HuH-7.5 (cell line): Measurements from ENCODE around the gene DIS3L.
"Not testable (repeated sequence)": the region's sequence is repeated elsewhere in the genome, so short reads cannot be mapped to it uniquely, and the experiment has no call there.

Experiments
- DNase-seq: peaks from one replicate; pipeline ENCODE4 v3.0.0; 2011; ENCODE audit warnings: low spot score

The DIS3L gene

DNA sequence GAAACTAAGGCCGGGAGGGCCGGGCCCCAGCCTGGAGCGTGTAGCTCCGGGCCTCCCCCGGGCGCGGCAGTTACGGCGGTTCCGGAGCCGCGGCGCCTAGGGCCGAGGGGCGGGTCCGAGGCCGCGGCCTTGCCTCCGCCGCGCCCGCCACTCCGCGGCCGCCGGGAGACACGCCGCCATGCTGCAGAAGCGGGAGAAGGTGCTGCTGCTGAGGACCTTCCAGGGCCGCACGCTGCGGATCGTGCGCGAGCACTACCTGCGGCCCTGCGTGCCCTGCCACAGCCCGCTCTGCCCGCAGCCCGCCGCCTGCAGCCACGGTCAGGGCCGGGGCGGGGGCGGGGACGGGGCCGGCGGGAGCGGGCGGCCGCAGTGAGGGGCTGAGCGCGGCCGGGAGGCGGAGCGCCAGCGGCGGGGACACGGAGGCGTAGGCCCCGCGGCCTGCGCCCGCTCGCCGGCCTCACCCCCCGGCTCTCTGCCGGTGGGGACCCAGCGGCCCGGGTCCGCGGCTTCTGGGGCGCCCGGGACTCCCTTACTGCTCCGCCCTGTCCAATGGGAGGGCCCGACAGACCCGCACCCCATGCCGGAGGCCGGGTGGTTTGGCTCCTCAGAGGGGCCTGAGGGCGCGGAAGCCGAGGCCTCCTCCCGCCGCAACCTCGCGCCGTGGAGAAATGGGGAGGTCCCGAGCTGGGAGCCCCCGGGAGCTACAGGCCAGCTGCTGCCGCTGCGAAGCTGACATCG, at the start of gene DIS3L:
Gene DIS3L (plus strand): TSS at position 150 of the 738 bp plus-strand sequence. CDS start 29 bp downstream, at position 179.
- DNase-seq: peak; percentile 77

DNA sequence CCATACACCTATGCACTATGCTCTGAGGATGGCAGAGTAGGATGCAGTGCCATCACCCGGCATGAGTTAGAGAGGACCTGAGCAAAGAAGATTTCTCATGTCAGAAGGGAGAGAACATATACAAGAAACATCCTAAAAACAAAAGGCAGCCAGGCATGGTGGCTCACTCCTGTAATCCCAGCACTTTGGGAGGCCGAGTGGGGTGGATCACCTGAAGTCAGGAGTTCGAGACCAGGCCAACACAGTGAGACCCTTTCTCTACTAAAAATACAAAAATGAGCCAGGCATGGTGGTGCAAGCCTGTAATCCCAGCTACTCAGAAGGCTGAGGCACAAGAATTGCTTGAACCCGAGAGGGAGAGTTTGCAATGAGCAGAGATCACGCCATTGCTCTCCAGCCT, 47.5 kb upstream of the DIS3L start:
- DNase-seq: not testable (repeated sequence)

DNA sequence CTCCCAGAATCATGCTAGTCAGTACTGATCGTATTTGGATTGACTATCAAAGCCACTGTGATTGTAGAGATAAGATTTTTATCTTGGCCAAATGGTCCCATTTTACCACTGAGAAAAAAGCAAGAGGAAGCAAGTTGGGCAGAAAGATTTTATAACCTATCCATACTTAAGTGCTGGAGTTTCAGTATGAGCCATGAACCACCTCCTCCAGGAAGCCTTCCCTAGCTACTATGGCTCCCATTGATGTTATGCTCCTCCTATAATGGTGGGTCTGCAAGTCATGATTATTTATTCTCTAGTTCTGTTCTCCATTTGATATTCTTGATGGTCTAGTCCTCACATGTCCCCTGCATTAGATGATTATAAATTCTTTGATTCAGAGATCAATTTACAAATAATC, 46.4 kb upstream of the DIS3L start:
- no peak for DNase-seq

DNA sequence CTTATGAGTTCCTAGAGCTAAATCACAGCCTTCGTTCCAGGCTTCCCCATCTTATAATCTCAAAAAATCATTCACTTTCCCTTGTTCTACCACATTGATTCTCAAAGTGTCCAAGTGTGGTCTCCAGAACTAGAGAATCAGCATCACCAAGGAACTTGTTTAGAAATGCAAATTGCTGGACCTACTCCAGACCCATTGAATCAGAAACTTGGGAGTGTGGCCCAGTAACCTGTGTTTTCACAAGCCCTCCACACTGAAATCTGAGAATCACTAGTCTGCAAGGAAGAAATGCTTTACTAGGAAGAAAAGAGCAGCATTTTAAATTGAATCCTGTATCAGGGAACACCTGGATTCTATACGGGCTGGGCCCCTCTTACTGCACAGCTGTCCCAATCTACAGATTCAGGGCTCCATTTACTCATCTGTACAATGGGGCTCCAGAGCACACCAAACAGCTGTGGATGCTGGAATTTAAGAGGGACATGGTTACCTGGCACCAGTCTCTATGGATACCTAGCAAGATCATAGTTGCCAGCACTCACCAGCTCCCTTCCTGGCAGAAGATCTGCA, 43.7 kb upstream of the DIS3L start:
- DNase-seq: no peak

DNA sequence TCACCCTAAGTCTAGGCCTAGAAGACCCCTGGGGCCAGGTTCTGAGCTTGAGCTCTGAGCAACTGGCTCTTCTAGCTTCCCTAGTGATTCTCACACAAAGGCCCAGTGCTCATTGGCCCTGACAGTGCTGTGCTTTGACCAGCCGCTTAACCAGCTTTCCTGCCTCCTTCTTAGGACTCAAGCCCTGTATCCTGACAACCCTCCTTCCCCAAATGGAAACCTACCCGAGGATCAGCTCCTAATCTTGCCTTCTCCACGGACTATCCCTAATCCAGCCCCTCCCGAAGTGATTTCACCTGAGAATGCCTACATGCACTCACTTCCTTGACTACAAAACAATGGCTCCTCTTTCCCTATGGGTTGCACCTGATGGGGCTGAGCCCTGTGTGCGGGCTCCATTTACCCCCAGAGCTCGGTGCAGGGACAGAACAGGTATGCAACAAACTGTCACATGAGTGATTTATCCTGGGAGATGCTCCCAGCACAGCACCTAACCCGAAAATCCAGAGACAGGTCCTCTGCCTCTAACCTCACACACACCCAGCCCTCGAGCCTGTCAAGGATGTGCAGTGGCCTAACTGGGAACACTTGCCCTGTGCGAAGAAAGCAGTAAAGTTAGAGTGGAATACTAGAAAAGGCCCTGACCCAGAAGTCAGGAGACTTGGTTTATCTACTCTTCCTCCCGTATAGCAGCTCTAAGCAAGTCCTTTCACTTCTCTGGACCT, 42.1 kb upstream of the DIS3L start:
- DNase-seq: no peak

DNA sequence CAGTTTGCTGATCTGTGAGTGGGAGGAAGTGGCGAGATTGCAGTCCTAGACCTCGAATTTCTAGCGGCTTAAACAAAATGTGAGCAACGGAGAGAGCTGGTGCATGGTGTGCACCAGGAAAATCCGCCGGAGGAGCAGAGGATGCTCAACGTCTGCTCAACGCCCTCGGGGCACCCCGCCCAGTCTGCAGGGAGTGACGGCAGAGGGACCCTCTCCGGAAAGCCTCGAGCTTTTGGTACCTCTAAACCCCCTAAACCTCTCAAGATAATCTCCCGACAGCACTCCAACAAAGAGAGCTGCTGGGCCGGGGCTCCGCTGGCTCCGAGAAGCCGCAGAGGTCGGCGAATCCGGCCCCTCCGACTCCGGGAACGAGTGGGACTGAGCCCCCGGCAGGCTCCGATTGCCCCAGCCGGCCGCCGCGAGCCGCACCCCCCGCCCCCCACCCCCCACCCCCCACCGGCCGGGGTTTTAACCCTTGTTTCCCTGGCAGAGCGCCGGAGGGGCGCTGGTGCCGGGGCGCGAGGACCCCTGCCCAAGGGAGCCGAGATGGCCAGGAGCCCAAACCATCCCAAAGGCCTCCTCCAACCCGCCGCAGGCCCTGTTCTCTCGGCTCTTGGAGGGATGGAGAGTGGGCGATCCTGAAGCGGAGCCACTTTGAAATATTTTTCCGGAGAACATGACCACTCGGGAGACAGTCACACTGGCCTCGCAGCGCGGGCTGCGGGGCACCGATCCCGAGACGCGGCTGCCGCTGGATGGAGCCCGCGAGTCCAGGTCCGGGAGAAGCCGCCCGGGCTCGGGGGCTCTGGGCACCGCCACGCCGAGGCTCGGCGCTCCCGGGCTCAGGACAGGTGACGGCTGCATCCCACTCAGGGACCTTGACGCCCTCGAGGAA, 41.3 kb upstream of the DIS3L start:
- peak; percentile 97 for DNase-seq

DNA sequence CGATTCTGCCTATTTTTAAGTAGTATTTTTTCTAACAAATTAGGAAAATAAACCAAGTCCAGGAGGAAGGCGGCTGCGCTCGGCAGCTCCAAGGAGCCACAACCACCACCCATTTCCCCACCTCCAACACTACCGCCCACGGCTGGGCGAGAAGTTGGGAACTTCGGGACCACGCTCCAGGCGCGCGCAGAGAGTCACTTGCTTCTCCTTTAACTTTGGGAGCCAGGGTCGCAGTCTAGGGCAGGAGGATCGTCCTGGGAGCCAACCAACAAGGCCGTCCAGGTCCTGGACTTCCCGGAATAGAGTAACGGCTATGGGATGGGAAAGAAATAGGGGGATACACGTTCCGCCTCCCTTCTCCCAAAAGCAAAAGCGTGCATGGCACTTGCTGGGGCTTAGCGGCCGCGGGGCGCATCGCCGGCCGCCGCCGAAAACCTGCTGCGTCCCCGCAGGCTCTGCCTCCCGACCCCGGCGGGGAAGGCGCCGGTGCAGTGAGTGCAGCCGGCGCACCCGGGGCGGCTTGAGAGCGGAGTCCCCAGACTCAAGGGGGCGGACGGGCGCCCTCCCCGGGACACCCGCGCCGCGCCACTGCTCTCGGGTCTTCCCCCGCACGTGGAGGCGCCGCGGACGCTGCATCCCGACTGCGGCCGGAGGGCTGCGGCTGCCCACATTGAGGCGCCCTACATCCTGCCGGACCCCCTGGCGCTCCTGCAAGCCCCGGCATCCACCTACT, 40.5 kb upstream of the DIS3L start:
- DNase-seq: peak; percentile 74

DNA sequence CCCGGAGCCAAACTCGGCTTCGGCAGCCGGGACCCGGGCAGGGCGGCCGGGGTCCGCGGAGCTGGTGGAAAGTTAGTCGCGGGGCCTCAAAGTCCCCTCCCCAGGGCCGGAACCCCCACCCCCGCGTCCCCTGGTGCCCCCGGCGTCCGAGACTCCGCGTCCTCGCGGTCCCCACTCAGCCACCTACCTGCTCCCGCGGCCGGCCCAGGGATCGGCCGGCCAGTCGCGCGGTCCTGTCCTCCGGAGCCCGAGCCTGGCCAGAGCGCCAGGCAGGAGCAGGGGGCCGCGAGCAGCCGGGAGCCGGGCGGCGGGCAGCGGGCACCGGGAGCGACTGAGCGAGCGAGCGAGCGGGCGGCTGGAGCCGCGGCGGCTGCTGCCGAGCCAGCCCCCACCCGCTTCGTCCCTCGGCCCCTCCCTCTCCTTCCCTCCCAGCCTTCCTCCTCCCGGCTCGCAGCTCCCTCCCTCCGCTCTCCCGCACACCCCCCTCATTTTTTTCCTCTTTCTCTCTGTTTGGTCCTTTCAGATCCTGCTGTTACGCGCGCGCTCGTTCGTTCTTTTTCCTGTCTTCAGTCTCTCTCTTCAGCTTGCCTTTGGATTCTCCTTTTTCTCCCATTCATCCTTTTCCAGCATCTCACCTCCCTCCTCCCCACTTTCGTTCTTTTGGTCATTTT, 39.8 kb upstream of the DIS3L start, which contains the start of gene MEGF11:
Gene MEGF11 (minus strand): TSS at position 333 of the 671 bp plus-strand sequence. CDS start 125,347 bp downstream, outside the sequence.
- DNase-seq: peak; percentile 70

DNA sequence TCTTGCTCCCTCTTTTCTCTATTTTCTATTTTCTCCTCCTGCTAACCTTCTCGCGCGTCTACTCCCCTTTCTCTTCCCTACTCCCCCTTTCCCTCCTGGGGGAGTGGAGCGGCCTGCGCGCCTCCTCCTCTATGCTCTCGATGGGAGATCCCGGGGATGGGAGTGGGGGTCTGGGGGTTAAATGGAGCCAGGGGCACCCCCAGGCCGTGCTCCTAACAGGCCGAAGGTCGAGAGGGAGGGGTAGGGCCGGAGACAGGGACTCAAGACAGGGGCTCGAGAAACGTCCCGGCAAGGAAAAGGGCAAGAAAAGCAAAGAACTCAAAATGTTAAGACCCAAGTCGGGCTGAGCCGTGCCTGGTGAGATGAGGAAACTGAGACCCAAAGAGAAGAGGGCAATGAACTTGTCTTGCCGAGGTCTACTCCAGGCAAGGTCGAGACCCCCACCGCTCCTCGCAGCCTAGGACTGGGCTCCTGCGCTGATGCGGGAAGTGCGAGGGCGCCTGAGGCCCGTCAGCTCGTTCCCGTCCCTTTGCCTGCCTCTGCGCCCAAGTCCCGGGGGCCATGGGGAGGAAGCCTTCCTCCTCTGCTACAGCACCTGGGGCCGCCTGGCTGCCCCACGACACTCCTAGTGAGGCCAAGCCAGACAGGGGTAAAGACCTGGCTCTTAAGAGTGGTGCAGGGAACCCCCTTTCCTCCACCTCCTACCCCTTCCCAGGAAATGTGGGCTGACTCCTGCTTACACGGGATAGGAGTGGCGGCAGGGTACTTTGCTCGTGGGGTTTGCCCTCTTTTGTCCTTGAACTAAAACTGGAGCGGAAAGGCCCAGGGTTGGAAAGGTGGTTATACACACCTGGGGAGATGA, 39.0 kb upstream of the DIS3L start:
- no peak for DNase-seq

DNA sequence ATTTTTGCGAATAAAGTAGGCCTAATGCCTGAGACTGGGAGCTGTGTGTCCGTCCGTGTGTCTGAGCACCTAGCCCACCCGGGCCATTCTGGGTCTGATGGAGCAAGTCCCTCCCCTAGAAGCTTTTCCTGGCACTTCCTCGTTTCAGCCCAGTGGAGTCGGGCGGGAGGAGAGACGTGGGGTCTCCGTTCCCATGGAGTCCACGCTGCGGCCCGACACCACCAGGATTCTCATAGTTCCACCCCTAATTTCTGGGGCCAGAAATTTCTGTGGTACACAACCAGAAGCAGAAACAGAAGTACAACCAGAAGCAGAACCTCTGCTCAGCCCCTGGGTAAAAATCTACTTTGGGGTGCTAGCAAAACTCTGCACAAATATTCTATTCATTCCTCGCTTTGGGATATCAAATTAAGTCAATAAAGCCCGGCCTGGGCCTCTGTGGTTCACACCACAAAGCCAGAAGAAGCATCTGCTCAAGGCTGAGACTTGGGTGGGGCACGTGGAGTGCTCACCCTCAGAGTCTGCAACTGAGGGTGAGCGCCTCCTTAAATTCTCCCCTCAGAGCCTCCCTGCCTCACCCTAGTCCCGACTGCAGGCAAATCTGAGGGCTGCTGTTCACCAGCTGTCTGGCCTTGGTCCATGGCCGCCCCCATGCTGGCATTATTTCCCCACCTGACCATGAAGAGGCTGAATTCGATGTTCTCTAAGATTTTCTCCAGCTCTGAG, 38.3 kb upstream of the DIS3L start:
- DNase-seq: no peak

DNA sequence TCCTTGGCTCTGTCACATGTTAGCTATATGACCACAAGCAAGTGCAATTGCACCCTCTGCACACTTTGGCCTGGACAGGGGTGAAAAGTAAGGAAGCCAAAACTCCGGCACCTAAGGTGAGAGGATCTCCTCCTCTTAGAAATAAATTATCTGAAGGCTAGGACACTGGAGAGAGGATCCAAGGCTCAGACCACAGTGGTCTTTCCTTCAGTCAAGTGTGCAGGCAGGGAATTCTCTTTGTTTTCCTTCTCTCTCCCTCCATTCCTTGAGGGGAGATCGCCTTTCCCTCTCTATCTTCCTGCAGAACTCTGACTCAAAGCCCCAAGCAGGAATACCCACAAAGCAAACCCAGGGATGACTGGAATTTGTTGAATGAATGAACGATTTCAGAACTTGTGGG, 36.7 kb upstream of the DIS3L start:
- no peak for DNase-seq

DNA sequence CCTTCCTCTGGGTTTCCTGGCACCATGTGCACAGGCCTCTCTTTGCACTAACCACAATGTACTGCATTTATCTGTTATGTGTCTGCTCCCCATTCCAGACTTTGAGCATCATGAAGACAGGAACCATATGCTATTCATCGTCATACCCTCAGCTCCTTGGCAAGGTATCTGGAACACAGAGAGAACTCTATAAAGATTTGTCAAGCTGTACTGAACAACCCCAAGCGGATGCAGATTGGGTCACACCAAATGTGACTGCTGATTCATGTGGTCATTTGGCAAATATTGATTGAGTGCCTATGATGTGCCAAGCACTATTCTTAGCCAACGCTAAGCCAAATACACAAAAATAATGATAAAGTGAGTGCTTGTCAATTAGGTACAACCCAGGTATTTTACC, 32.3 kb upstream of the DIS3L start:
- DNase-seq: no peak

DNA sequence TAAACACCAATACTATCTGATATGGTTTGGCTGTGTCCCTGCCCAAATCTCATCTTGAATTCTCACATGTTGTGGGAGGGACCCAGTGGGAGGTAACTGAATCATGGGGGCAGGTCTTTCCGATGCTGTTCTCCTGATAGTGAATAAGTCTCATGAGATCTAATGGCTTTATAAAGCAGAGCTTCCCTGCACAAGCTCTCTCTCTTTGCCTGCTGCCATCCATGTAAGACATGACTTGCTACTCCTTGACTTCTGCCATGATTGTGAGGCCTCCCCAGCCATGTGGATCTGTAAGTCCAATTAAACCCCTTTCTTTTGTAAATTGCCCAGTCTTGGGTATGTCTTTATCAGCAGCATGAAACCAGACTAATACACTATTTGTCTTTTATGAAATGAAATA, 30.5 kb upstream of the DIS3L start:
- not testable (repeated sequence) for DNase-seq

DNA sequence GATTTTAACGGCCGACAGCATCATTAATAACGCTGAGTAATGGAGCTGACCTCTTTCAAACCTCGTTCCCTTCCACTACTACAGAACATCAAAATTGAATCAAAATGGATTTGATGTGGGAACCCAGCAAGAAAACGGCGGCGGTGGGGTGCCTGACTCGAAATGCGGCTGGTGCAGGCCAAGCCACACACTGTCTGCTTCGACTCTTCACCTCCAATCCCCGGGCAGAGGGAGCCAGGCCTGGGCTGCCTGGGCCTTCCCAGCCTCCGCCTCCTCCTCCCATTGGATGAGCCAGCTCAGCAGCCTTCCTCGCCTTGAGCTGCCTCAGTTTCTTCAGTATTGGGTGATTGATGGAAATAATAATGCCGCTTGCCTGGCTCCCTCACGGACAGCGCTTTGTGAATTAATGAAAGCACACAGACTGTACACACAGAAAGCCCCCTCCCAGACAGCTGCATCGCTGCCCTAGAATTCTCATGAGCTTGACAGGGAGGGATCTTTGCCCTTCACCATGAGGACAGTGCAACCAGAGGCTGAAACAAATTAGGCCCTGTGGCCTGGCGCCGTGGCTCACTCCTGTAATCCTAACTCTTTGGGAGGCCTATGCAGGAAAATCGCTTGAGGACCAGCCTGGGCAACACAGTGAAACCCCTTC, 28.4 kb upstream of the DIS3L start:
- no peak for DNase-seq

DNA sequence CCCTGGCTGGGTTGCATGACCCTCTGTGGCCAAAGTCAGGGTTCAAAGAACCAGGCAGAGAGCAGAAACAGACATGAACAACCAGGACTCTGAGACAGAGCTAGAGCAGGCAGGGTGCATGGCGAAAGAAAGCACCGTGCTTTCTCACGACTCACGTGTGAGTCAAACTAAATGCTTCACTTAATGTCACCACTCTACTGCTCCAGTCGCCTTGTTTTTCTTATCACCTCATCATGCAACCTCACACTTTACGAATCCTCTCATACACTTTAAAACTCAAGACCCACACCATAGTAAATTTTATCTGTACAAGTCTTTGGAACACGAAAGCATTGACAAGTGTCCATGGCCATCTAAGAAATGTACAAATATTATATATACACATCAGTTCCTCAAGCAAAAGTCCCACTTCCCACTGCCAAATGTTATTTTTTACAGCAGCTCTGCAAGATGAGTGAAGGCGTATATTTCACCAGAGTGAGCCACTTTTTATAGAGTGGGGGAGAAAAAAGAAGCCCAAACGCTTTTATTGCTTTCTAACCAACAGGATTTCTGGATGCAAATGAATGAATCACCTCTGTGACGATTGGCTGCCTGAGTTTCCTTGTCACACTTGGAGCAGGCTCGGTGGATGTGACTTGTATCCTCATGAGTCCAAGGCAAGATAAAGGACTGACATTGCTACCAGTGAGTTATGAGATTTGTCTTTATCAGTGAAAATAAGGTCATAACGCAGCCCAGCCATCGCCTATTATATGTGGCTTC, 23.9 kb upstream of the DIS3L start:
- DNase-seq: no peak

DNA sequence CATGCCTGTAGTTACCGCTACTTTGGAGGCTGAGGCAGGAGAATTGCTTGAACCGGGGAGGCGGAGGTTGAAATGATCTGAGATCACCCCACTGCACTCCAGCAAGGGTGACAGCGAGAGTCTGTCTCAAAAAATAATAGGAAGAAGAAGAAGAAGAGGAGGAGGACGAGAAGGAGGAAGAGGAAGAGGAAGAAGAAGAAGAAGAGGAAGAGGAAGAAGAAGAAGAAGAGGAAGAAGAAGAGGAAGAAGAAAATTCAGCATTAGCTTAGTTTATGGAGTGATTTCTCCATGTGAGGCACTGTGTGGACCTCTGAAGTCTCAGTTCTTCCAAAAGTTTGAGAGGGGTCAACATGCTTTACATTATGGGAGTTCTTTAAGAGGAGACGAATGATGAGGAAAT, 22.4 kb upstream of the DIS3L start:
- DNase-seq: no peak

DNA sequence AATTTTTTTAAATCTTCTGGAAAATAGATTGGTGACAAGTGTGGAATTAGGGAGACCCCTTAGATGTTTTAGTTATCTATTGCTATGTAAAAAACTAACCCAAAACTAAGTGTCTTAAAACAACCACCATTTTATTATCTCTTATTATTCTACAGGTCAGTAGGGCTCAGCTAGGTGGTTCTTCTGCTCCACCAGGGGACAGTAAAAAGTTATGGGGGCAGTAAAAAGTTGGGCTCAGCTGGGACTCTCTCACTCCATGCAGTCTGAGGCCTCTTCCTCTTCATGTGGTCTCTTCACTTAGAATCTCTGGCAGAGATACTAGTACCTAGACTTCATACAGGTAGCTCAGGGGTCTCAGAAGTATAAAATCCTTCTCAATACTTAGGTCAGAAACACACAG, 18.0 kb upstream of the DIS3L start:
- no peak for DNase-seq

DNA sequence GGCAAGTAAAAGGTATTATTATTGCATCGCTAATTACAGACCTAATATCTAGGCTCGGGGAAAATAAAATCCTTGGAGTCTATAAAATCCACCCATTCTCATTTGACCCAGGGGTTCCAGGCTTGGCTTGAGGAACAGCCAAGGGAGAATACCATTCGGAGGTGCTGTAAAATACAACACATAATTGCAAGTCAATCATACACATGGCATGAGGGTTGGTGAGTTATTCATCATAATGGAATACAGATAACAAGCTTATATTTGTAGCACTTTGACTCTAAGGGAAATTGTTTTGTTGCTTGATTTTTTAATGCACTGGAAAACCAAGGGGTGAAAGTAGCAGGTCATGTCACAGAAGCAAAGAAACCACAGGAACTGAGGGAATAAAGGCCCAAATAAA, 16.8 kb upstream of the DIS3L start:
- no peak for DNase-seq
